ENCODE results near the gene IPMK. TPM values are rescaled to one million over a fixed set of nuclear protein-coding genes. Genes with fewer than 3 reads are reported as not detected.

Gene IPMK
- total and polyA plus RNA-seq, 9 of the 15 experiments (the other 6 are each of a cell fraction or from before 2014, with no cell fraction given), result 0.98 to 4.4 (median 2.7) TPM

DNA sequence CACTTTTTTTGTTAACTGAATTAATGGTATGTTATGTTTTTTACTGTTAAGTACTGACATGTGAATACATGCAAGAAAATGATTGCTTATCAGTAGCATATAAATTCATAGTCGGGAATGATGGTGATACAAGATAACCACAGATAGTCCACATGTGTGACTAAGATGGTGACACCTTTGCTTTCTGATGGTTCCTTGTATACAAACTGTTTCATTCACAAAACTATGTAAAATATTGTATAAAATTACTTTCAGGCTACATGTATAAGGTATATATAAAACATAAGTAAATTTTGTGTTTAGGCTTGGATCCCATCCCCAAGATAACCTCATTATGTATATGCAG, 11.2 kb upstream of the IPMK start:
- no peak for DNase-seq (ENCODE audit: extremely low read depth in 1 of 4, low spot score in 3 of 4)
- no peak overlapping the region for H3K9ac ChIP-seq (ENCODE audit: insufficient read depth in 1 of 2, low read depth in 2 of 2, low read length in 2 of 2)
- H3K27me3 ChIP-seq (ENCODE audit: control insufficient read depth in 2 of 2, insufficient read depth in 2 of 2, low read length in 2 of 2), result no peaks in the 10 kb centered on the region
- no peak for ATAC-seq
- WGBS (ENCODE audit: insufficient coverage, low coverage, missing lambda C conversion rate), result 45% methylated on average over 1 of the region's 1 CpG
- intact Hi-C loops (cut with micrococcal nuclease) (no loop called here), in situ Hi-C loops (cut with MboI) (no loop called here)
- H2AFZ ChIP-seq (ENCODE audit: low read depth, low read length), result no peak overlapping the region
- FAIRE-seq, result no peak
- H3K9me3 ChIP-seq (replicated peaks; ENCODE audit: control insufficient read depth, insufficient read depth, low read depth, low read length), result no peaks in the 10 kb centered on the region
- peaks cover 25% of the 10 kb centered on the region for H3K79me2 ChIP-seq (ENCODE audit: control insufficient read depth, insufficient read depth, low read length)
- no peak overlapping the region for H3K27ac ChIP-seq (ENCODE audit: extremely low read depth, low read depth, low read length)
- no peak overlapping the region for H3K4me3 ChIP-seq
- CTCF ChIA-PET (ENCODE audit: low intra/inter-chr PET ratio), result no interaction called here
- H3K4me1 ChIP-seq (replicated peaks in 1 of 2; ENCODE audit: control insufficient read depth in 2 of 2, insufficient read depth in 2 of 2, low read length in 2 of 2), result no peaks in the 10 kb centered on the region
- peaks cover 77% of the 10 kb centered on the region for H3K36me3 ChIP-seq (ENCODE audit: control insufficient read depth, insufficient read depth, low read length)
- H4K20me1 ChIP-seq (replicated peaks; ENCODE audit: control insufficient read depth, insufficient read depth, low read length), result no peaks in the 10 kb centered on the region
- BruUV-seq (replicated peaks), result no TSS peak
- no peak overlapping the region for H3K4me2 ChIP-seq (ENCODE audit: insufficient read depth, low read length)
- POLR2A ChIA-PET, result no interaction called here
- H3K9me1 ChIP-seq (ENCODE audit: control insufficient read depth, insufficient read depth, low read length), result no peaks in the 10 kb centered on the region
- TF ChIP-seq POLR3A (IDR thresholded peaks at IDR 0.05; ENCODE audit: borderline replicate concordance, extremely low read depth, insufficient read depth, insufficient read length), result no peak
- TF ChIP-seq ZNF75A (CRISPR knock-in tag; IDR thresholded peaks at IDR 0.05), result no peak
- no peak for TF ChIP-seq BMI1 (IDR thresholded peaks at IDR 0.05; ENCODE audit: low read length)
- TF ChIP-seq TCF7 (IDR thresholded peaks at IDR 0.05; ENCODE audit: borderline replicate concordance), result no peak
- no peak for TF ChIP-seq HOXB6 (CRISPR knock-in tag; IDR thresholded peaks at IDR 0.05; ENCODE audit: borderline replicate concordance)
- TF ChIP-seq MECOM (CRISPR knock-in tag; IDR thresholded peaks at IDR 0.05), result peak; percentile 72; the same call in 1 of the 2 replicates
- TF ChIP-seq RB1 (IDR thresholded peaks at IDR 0.05; ENCODE audit: low read depth), result no peak
- no peak for TF ChIP-seq HMGN3 (IDR thresholded peaks at IDR 0.05; ENCODE audit: borderline replicate concordance, extremely low read depth, insufficient read length, low read depth, low read length)
- TF ChIP-seq POLR2B (IDR thresholded peaks at IDR 0.05; ENCODE audit: low read depth, partially characterized antibody), result no peak
- no peak for TF ChIP-seq MTA2 (IDR thresholded peaks at IDR 0.05; ENCODE audit: low read depth)
- TF ChIP-seq SMAD4 (CRISPR knock-in tag; conservative IDR thresholded peaks at IDR 0.05), result peak; percentile 42
- no peak for TF ChIP-seq FOXJ2 (tag; IDR thresholded peaks at IDR 0.05)
- peak; percentile 74 for TF ChIP-seq PTTG1 (tag; IDR thresholded peaks at IDR 0.05; ENCODE audit: low read depth)
- TF ChIP-seq ZBTB11 (CRISPR knock-in tag; IDR thresholded peaks at IDR 0.05), result no peak
- no peak for TF ChIP-seq ZBTB1 (CRISPR knock-in tag; IDR thresholded peaks at IDR 0.05; ENCODE audit: borderline replicate concordance, low read depth)
- no peak for TF ChIP-seq ZNF740 (CRISPR knock-in tag; IDR thresholded peaks at IDR 0.05)
- 0 out of 4 replicates have a peak, but pooled peaks of 1 of the 2 experiments have one; percentile 39 for TF ChIP-seq ZNF740 (tag; IDR thresholded peaks at IDR 0.05)
- TF ChIP-seq CXXC5 (CRISPR knock-in tag; IDR thresholded peaks at IDR 0.05), result peak; percentile 25
- TF ChIP-seq ZNF668 (CRISPR knock-in tag; IDR thresholded peaks at IDR 0.05), result peak; percentile 80; the same call in 1 of the 2 replicates
